GM21737 (cell line): Measurements from ENCODE around the gene TSC22D1.
"Not testable (repeated sequence)": the region's sequence is repeated elsewhere in the genome, so short reads cannot be mapped to it uniquely, and the experiment has no call there.

Source experiments
- ATAC-seq: cut with Tn5 transposase; IDR thresholded peaks from one replicate; pipeline ENCODE4 v1.9.1; 2021; ENCODE audit warnings: mild to moderate bottlenecking, moderate library complexity; ENCODE audit not compliant: unreplicated experiment

Gene TSC22D1

GRCh38 chr13:44573790-44574465, 2.2 kb downstream of the TSC22D1 start:
- ATAC-seq, result no peak

- no peak for ATAC-seq
Observed at GRCh38 chr13:44573071-44573470, 3.1 kb downstream of the TSC22D1 start.

GRCh38 chr13:44566601-44567000, 9.5 kb downstream of the TSC22D1 start:
- no peak for ATAC-seq

- ATAC-seq, result no peak
Observed at GRCh38 chr13:44565881-44566280, 10.2 kb downstream of the TSC22D1 start.

GRCh38 chr13:44564936-44565335, 11.2 kb downstream of the TSC22D1 start:
- ATAC-seq, result no peak

- ATAC-seq, result not testable (repeated sequence)
Observed at GRCh38 chr13:44562853-44563252, 13.3 kb downstream of the TSC22D1 start.

- no peak for ATAC-seq
Observed at GRCh38 chr13:44561351-44561750, 14.8 kb downstream of the TSC22D1 start.

GRCh38 chr13:44557986-44558385, 18.1 kb downstream of the TSC22D1 start:
- ATAC-seq, result no peak

- ATAC-seq, result no peak
Observed at GRCh38 chr13:44555207-44555606, 20.9 kb downstream of the TSC22D1 start.

GRCh38 chr13:44549476-44549875, 26.7 kb downstream of the TSC22D1 start:
- no peak for ATAC-seq

GRCh38 chr13:44546164-44546563, 30.0 kb downstream of the TSC22D1 start:
- ATAC-seq, result no peak

GRCh38 chr13:44543369-44543768, 32.8 kb downstream of the TSC22D1 start:
- ATAC-seq, result no peak

- ATAC-seq, result no peak
Observed at GRCh38 chr13:44542361-44542760, 33.8 kb downstream of the TSC22D1 start.

- no peak for ATAC-seq
Observed at GRCh38 chr13:44541601-44542000, 34.5 kb downstream of the TSC22D1 start.

- ATAC-seq, result no peak
Observed at GRCh38 chr13:44540761-44541434, 35.2 kb downstream of the TSC22D1 start.

- no peak for ATAC-seq
Observed at GRCh38 chr13:44537248-44537647, 38.9 kb downstream of the TSC22D1 start.

GRCh38 chr13:44523146-44524015, 52.7 kb downstream of the TSC22D1 start:
- ATAC-seq, result no peak

GRCh38 chr13:44519642-44520041, 56.5 kb downstream of the TSC22D1 start:
- ATAC-seq, result no peak

- ATAC-seq, result no peak
Observed at GRCh38 chr13:44516771-44517170, 59.4 kb downstream of the TSC22D1 start.

GRCh38 chr13:44514278-44514677, 61.9 kb downstream of the TSC22D1 start:
- ATAC-seq, result no peak

GRCh38 chr13:44509853-44510252, 66.3 kb downstream of the TSC22D1 start:
- ATAC-seq, result not testable (repeated sequence)
